ENCODE results near the gene ZNF679. TPM values are rescaled to one million over a fixed set of nuclear protein-coding genes. Genes with fewer than 3 reads are reported as not detected.
A peak's percentile ranks its signal among the peaks of the same experiment; 100 is the strongest.
"Not testable (repeated sequence)": the region's sequence is repeated elsewhere in the genome, so short reads cannot be mapped to it uniquely, and the experiment has no call there.

The ZNF679 gene
- not detected in 2 replicates for total RNA-seq (ENCODE audit: low replicate concordance)
- long read RNA-seq, result 0 reads

DNA sequence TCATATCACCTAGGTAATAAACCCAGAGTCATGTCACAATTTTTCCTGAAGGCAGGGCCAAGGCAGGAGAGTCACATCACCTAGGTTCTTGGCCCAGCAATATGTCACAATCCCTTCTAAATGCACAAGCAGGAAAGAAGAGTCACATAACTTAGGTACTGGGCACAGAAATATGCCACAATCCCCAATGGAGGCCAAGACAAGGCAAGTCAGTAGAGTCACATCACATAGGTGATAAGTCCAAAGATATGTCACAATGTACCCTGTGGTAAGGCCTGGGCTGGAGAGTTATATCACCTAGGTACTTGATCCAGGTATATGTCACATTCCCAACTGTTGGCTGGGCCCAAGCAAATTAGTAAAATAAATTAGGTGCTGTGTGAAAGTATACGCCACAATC is at the start of gene ZNF679:
Gene ZNF679 (plus strand): TSS at position 301 of the 400 bp plus-strand sequence. CDS start 20,644 bp downstream, outside the sequence.
- H3K27me3 Mint-ChIP-seq; H3K36me3 Mint-ChIP-seq; H3K4me1 Mint-ChIP-seq (ENCODE audit: unreplicated experiment); DNase-seq (ENCODE audit: extremely low spot score, unreplicated experiment); H3K27ac Mint-ChIP-seq; H3K9me3 Mint-ChIP-seq; H3K4me3 Mint-ChIP-seq: not testable (repeated sequence)

DNA sequence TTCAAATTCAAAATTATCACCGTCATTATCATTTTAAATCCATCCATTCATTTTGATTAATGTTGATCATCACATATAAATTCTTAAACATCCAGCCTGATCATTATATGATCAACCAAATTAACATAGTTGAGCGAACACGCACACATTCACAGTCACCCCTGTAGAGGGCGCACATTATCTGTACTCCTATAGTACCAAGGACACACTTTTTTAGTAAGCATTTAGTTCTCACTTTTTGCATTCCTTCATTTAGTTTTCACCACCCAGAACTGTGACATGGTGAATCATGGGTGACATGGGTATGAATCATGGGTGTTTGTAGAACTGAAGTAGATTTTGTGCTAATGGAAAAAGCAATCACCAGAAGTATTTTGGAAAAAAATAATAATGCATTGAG is 47.3 kb upstream of the ZNF679 start:
- no peaks in the 10 kb centered on the region for H3K9me3 Mint-ChIP-seq
- TF ChIP-seq, protein P1, sequence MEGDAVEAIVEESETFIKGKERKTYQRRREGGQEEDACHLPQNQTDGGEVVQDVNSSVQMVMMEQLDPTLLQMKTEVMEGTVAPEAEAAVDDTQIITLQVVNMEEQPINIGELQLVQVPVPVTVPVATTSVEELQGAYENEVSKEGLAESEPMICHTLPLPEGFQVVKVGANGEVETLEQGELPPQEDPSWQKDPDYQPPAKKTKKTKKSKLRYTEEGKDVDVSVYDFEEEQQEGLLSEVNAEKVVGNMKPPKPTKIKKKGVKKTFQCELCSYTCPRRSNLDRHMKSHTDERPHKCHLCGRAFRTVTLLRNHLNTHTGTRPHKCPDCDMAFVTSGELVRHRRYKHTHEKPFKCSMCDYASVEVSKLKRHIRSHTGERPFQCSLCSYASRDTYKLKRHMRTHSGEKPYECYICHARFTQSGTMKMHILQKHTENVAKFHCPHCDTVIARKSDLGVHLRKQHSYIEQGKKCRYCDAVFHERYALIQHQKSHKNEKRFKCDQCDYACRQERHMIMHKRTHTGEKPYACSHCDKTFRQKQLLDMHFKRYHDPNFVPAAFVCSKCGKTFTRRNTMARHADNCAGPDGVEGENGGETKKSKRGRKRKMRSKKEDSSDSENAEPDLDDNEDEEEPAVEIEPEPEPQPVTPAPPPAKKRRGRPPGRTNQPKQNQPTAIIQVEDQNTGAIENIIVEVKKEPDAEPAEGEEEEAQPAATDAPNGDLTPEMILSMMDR (conservative IDR thresholded peaks at IDR 0.05), result no peak
- no peak overlapping the region for H3K4me3 Mint-ChIP-seq
- H3K27ac Mint-ChIP-seq, result no peak overlapping the region
- H3K36me3 Mint-ChIP-seq, result no peaks in the 10 kb centered on the region
- DNase-seq (ENCODE audit: extremely low spot score, unreplicated experiment), result no peak
- no peaks in the 10 kb centered on the region for H3K27me3 Mint-ChIP-seq
- no peaks in the 10 kb centered on the region for H3K4me1 Mint-ChIP-seq (ENCODE audit: unreplicated experiment)

DNA sequence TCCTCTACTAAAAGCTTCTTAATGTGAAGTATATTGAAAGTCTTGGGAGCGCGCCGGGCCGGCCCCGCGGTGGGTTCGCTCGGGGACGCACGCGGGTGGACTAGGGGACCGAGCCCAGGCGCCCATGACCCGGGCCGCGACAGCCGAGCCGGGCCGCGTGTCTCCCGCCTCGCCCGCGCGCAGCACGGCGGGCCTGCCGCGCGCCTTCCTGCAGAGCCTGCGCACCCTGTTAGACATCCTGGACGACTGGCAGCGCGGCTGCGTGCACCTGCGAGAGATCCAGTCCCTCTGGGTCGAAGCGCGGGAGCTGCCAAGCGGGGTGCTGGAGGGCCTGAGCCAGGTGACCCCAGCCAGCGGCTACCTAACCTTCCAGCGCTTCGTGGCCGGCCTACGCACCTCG is 46.7 kb upstream of the ZNF679 start:
- no peak overlapping the region for H3K4me3 Mint-ChIP-seq
- DNase-seq (ENCODE audit: extremely low spot score, unreplicated experiment), result no peak
- H3K36me3 Mint-ChIP-seq, result no peaks in the 10 kb centered on the region
- no peaks in the 10 kb centered on the region for H3K4me1 Mint-ChIP-seq (ENCODE audit: unreplicated experiment)
- no peak overlapping the region for H3K27ac Mint-ChIP-seq
- TF ChIP-seq, protein P1 (conservative IDR thresholded peaks at IDR 0.05), result no peak
- H3K27me3 Mint-ChIP-seq, result no peaks in the 10 kb centered on the region
- H3K9me3 Mint-ChIP-seq, result no peaks in the 10 kb centered on the region

DNA sequence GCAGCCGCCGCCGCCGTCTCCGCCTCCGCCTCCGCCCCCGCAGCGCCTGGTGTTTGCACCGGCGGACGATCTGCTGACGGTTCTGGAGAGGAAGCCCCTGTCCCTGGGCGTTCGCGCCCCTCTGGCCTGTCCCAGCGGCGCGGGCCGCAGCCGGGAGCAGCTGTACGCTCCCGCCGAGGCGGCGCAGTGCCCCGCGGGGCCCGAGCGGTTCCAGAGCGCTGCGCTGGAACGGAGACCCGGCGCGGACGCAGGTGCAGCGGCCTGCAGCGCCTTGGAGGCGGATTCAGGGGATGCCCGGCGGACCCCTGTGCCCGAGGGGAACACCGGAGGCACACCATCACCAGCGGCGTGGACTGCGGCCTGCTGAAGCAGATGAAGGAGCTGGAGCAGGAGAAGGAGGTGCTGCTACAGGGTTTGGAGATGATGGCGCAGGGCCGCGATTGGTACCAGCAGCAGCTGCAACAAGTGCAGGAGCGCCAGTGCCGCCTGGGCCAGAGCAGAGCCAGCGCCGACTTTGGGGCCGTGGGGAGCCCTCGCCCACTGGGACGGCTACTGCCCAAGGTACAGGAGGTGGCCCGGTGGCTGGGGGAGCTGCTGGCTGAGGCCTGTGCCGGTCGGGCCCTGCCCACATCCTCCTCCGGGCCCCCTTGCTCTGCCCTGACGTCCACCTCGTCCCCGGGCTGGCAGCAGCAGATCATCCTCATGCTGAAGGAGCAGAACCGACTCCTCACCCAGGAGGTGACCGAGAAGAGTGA is 46.1 kb upstream of the ZNF679 start:
- H3K4me3 Mint-ChIP-seq, result no peak overlapping the region
- H3K4me1 Mint-ChIP-seq (ENCODE audit: unreplicated experiment), result no peaks in the 10 kb centered on the region
- H3K27me3 Mint-ChIP-seq, result no peaks in the 10 kb centered on the region
- H3K27ac Mint-ChIP-seq, result no peak overlapping the region
- H3K9me3 Mint-ChIP-seq, result no peaks in the 10 kb centered on the region
- DNase-seq (ENCODE audit: extremely low spot score, unreplicated experiment), result no peak
- TF ChIP-seq, protein P1 (conservative IDR thresholded peaks at IDR 0.05), result no peak
- no peaks in the 10 kb centered on the region for H3K36me3 Mint-ChIP-seq

DNA sequence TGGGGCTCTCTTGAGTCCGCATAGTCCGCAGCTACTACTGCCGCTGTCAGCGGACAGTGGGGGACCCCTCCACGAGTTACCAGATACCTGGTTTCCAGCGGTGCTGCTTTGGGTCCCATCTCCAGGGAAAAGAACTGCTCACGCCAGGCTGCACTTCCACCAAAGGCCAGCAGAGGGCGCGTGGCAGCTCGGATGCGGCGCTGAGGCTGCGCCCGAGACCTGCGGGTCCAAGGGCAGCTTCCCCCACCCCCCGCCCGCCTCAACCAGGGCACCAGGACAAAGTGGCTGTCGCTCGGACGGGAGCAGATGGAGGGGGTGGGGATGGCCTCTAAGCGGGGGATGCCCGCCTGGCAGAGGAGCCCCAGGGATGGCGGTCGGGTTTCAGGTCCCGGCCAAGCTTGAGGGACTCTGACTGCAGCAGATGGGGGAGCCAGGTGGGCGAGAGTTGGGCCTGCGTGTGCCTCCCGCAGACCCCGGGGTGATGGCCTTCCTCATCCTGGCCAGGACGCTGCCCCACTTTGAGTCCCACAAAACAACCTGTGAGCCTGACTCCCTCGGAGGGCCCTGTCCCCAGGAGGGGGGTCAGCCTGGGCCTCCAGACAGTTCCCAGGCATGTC is 45.0 kb upstream of the ZNF679 start:
- no peak overlapping the region for H3K27ac Mint-ChIP-seq
- no peaks in the 10 kb centered on the region for H3K4me1 Mint-ChIP-seq (ENCODE audit: unreplicated experiment)
- DNase-seq (ENCODE audit: extremely low spot score, unreplicated experiment), result no peak
- H3K27me3 Mint-ChIP-seq, result no peaks in the 10 kb centered on the region
- H3K4me3 Mint-ChIP-seq, result no peak overlapping the region
- no peaks in the 10 kb centered on the region for H3K36me3 Mint-ChIP-seq
- TF ChIP-seq, protein P1 (conservative IDR thresholded peaks at IDR 0.05), result peak; percentile 40
- H3K9me3 Mint-ChIP-seq, result no peaks in the 10 kb centered on the region

DNA sequence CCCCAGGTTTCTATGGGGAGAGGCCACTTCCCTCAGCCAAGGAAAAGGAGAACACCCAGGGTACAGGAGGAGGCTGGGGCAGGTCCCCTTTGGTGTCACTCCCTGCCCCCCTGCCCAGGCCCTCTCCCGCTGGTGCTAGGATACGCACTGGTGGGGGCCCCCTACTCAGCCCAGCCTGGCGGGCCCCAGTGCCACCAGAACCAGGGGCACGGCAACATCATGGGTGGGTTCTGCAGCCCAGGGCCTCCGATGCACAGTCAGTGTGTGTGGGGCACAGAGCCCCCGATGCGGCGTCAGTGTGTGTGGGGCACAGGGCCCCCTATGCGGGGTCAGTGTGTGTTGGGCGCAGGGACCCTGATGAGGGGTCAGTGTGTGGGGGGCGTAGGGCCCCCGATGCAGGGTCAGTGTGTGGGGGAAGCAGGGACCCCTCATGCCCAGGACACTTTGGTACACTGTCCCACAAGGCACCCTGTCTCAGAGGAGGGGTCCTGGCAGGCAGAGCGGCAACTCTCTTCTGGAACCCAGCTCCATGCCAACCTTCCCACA is 44.4 kb upstream of the ZNF679 start:
- Mint-ChIP-seq H3K4me3 (no peak overlapping the region), H3K27me3 (no peaks in the 10 kb centered on the region), H3K4me1 (ENCODE audit: unreplicated experiment) (no peaks in the 10 kb centered on the region), H3K9me3 (no peaks in the 10 kb centered on the region), H3K36me3 (no peaks in the 10 kb centered on the region), H3K27ac (no peak overlapping the region)
- TF ChIP-seq, protein P1 (conservative IDR thresholded peaks at IDR 0.05), result no peak
- DNase-seq (ENCODE audit: extremely low spot score, unreplicated experiment), result no peak

Data from type B pancreatic cell (in vitro differentiated cells).